Activated CD8-positive, alpha-beta memory T cell treated with anti-CD3 and anti-CD28 coated beads, Interleukin-2, amount 50 U/mL, for 1 hour (primary cell): ENCODE results near the gene C2CD4A.
"Not testable (repeated sequence)": the region's sequence is repeated elsewhere in the genome, so short reads cannot be mapped to it uniquely, and the experiment has no call there.

Experiments
- DNase-seq: peaks from one replicate; pipeline ENCODE4 v3.0.0-alpha.2; 2020; ENCODE audit errors: extremely low read depth

The C2CD4A gene, protein sequence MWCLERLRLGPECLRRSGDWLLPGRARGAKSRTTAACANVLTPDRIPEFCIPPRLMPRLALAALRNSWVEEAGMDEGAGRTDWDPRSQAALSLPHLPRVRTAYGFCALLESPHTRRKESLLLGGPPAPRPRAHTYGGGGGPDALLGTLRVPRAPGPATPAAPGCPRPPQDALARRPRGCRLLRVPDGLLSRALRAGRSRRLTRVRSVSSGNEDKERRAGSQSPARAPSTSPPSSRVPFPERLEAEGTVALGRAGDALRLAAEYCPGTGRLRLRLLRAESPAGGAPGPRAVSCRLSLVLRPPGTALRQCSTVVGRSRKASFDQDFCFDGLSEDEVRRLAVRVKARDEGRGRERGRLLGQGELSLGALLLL

DNA sequence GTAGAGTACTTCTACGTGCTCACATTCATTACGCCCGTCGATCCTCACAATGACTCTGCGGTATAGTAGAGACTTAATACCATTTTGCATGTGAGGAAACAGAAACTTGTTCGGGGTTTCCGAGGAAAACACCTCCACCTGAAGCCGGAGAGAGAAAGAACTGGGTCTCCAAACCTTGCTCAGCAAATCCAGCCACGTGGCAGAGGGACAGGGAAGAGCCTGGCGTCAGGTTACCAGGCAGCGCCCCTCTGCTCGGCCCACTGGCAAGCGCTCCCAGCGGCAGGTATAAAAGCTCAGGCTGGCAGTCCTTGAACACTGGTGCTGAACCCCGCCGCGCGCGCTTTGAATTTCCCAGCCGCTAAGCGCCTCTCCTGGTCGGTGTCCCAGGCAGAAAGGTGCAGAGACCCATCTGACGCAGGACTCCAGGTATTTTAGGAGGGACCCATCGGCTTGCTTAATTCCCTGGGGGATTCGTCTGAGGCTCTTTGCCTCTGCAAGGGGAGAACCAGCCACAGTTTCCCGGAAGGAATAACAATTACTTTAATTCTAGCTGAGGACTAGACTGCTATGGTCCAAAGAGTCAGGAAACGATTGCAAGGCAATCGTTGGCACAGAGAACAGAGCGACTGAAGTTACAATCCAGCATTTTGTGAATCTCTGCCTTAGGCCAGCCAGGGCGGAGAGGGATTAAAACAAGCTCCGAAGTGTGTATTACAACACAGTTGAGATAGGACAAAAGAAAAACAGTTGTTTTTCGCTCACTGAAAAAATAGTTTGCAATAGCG, at the start of gene C2CD4A:
C2CD4A (plus strand) TSS at position 315 of the 785 bp plus-strand sequence. CDS start 637 bp downstream, outside the sequence.
- DNase-seq = no peak

DNA sequence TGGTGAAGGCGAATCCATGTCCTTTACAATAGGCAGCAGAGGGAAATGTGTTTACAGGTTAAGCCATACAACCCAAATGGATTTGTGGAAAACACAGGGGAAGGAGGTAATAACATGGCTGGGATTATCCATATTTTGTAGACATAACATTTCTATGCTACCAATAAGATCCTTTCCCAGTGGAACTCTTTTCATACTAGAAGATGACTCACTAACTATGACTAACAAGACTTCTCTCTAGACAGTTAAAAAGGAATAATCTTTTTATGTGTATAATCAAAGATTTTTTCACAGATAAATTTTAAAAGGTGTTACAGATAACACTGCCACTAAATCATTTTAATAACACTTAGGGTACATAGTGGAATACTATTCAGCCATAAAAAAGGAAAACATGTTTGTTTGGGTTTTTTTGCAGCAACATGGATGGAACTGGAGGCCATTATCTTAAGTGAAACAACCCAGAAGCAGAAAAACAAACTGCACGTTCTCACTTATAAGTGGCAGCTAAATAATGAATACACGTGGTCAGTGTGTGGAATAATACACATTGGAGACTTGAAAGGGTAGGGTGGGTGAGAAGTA, 46.1 kb upstream of the C2CD4A start:
- no peak for DNase-seq

GRCh38 chr15:62021991-62022600, 44.7 kb upstream of the C2CD4A start:
- no peak for DNase-seq

GRCh38 chr15:62026487-62027262, 40.1 kb upstream of the C2CD4A start:
- DNase-seq = no peak

GRCh38 chr15:62027263-62027565, 39.6 kb upstream of the C2CD4A start:
- DNase-seq = no peak

DNA sequence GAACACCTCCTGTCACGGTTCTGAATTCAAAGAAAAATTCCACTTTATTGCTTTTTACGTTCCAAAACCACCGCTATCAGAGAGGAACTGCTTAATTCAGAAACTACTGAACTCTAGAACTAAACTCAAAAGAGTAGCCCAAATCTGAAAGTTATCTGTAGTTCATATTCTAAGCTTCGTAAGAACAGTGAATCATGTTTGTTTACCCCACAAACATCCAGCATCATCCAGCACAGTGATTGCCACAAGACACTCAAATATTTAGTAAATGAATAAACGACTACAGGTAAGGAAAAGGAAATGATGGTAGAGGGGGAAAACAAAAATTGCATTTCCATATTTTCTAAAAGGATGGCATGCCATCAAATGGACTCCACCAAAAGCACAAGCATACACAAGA, 38.9 kb upstream of the C2CD4A start:
- no peak for DNase-seq

DNA sequence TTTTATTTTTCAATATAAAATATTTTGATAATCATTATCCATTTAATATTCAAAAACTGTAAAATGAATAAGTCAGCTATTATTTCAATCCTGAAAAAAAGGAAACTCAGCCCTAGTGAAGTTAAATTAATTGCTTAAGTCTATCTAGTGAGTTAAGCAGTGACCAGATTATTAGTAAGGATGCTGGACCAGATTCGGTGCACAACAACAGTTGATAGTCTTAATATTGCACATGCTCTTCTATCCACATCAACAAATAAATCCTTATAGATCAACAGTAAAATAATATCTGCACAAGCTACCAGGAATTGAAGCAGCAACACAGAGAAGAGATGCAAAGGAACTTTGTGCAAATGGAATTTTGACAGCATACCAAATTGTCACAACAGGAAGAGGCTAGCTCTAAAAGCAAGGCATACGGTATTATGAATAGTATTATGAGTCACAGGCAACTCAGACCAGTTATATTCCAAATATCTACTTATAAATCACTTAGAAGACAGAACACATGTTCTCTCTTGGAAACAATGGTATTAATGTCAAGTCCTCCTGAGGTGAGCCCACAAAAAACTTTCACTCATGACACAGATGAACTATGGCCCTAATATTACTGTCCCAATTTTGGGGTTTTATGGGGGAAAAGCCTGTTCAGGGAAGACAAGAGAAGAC, 31.4 kb upstream of the C2CD4A start:
- DNase-seq = no peak

GRCh38 chr15:62046078-62046743, 20.6 kb upstream of the C2CD4A start:
- no peak for DNase-seq

DNA sequence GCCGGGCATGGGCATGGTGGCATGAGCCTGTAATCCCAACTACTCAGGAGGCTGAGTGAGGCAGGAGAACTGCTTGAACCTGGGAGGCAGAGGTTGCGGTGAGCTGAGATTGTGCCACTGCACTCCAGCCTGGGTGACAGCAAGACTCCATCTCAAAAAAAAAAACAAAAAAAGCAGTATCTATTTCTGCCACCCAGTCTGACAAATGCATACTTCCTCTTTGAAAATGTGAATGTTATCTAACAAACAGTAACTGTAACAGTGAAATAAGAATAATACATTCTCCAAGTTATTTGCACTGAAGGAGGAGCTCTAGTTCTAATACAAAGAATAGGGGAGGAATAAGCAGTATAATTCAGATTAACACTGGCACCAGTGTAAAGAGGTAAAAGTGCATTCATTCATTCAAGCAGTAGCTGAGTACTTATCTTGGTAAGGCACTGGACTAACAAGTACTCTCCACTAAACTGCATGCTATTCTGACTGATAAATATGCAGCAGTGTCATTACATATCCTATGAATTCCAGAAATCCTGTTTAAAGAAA, 19.4 kb upstream of the C2CD4A start:
- no peak for DNase-seq

- not testable (repeated sequence) for DNase-seq
Measured at GRCh38 chr15:62048254-62048653, 18.5 kb upstream of the C2CD4A start.

GRCh38 chr15:62050115-62050514, 16.7 kb upstream of the C2CD4A start:
- no peak for DNase-seq

- DNase-seq = no peak
Measured at GRCh38 chr15:62051166-62051565, 15.6 kb upstream of the C2CD4A start.

GRCh38 chr15:62052713-62053112, 14.1 kb upstream of the C2CD4A start:
- DNase-seq = no peak

GRCh38 chr15:62053439-62054085, 13.2 kb upstream of the C2CD4A start:
- DNase-seq = no peak

GRCh38 chr15:62054979-62055378, 11.8 kb upstream of the C2CD4A start:
- no peak for DNase-seq

DNA sequence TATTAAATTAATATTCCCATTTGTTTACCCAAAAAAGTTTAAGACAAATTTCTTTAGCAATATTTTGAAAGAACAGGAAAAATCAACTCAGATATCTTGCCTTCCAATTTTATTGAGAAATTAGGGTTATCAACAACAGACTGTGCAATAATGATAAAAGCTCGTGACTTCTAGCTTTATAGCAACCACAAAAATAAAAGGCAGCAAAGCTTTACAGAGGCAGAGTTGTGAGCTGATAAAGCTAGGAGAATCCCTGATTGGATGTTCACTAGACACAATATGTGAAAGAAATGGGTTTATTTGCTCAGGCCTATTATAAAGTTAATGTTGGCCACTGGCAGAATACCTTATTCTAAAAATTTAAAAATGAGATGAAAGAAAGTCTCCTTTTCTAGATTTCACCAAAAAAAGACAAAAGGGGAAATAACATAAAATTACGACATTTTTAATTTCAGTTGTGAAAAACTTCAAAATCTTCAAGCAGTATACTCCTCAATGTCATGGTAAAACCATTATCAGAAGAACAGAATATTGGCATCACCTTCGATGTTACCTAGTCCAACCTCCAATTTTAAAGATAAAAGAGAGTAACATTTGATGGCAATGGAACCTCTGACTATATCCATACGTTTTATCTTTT, 9.3 kb upstream of the C2CD4A start:
- no peak for DNase-seq

DNA sequence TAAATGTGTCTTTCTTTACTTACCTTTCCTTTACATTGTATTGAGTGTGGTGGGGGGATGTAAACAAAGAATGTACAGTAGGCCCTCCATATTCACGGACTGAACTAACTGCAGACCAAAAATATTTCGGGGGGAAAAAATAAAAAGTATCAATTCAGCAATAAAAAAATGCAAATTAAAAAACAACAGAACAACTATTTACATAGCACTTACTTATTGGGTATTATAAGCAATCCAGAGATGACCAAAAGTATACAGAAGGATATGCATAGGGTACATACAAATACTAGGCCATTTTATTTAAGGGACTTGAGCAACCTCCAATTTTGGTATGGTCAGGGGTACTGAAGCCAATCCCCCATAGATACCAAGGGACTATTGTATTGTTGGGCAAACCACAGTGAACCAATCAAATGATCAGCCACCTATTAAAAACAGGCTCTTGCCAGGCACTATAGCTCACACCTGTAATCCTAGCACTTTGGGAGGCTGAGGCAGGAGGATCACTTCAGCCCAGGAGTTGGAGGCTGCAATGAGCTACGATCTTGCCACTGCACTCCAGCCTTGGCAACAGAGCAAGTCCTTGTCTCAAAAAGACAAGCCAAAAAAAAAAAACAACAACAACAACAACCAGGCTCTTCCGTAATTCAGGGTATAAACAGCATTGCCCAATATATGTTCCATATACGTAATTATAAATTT, 8.3 kb upstream of the C2CD4A start:
- no peak for DNase-seq

DNA sequence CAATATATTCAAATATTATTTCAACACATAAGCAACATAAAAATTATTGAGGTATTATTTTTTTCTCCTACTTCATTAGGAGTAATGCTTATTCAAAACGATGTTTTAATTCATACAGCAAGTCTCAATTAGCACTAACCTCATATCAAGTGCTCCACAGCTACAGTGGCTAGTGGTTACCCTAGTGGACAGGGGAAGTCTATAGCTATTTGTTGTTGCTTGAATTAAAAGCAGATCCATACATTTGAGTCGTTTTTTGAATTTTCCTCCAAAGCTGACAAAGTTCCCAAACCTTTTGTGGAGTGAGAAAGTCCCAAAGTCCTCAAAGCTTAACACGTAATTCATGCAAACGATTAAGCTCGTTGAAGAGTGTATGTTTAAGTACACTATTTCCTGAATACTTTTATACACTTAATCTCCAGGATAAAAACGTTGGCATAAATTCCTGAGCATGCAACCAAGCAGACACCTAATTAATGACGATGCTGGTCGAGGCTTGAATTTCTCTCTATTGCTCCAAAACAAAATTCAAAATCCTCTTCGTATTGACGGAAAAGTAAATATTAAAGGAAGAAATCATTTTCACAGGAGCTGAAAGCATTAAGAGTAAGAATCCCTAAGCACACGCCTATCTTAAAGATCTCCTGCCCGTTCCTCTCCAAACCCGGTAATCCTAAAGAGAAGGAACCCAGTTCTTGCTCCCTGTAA, 7.5 kb upstream of the C2CD4A start:
- no peak for DNase-seq
